Panc1 (cell line): Measurements from ENCODE around the gene ATG16L2. TPM values are rescaled to one million over a fixed set of nuclear protein-coding genes. Genes with fewer than 3 reads are reported as not detected.

ENCODE experiments used
- ATAC-seq: fragments of 200-7000 bp; cut with Tn5 transposase; 2 replicates; pipeline ENCODE4 v1.9.1; 2020; ENCODE audit warnings: mild to moderate bottlenecking, moderate library complexity
- BruUV-seq: library from RNA; stranded (reverse); fragments of 400-500 nt; replicated peaks from 2 replicates; lab custom pipeline; 2021; lab: Mats Ljungman, UMichigan
- CTCF ChIA-PET: fragments of 300-600 bp; sonication (Branson Sonifier 250); formaldehyde crosslinking; loops from one replicate; lab custom pipeline; 2022; ENCODE audit warnings: antibody characterized with exemption; lab: Charles Lee
- POLR2A ChIA-PET: fragments of 300-600 bp; sonication (Branson Sonifier 250); formaldehyde crosslinking; loops from one replicate; lab custom pipeline; 2022; ENCODE audit warnings: antibody characterized with exemption; lab: Charles Lee
- DNase-seq: peaks from one replicate; pipeline ENCODE4 v3.0.0-alpha.2; 2010; ENCODE audit warnings: low read depth, low spot score
- H3K27ac ChIP-seq: 2 replicates; pipeline ENCODE4 v1.5.1; 2011; ENCODE audit warnings: mild to moderate bottlenecking, low read length, inconsistent platforms
- H3K27me3 ChIP-seq: fragments of 200-500 bp; sonication (Bioruptor generic); 2 replicates; pipeline ENCODE4 v1.6.0; 2014; ENCODE audit warnings: low read length, inconsistent platforms; ENCODE audit not compliant: control insufficient read depth, insufficient read depth
- H3K36me3 ChIP-seq: fragments of 200-500 bp; sonication (Bioruptor generic); 2 replicates; pipeline ENCODE4 v1.5.1; 2014; ENCODE audit warnings: inconsistent platforms, mild to moderate bottlenecking, low read length, moderate library complexity; ENCODE audit not compliant: control insufficient read depth, insufficient read depth
- H3K4me1 ChIP-seq: 2 replicates; pipeline ENCODE4 v1.5.1; 2011; ENCODE audit warnings: inconsistent platforms, mild to moderate bottlenecking, low read length, moderate library complexity; ENCODE audit not compliant: control insufficient read depth, insufficient read depth
- H3K4me3 ChIP-seq, 2 experiments: 2 replicates each; pipeline ENCODE4 v1.5.1; 2011 to 2012; ENCODE audit warnings: low read depth in 2 of 2, low read length in 2 of 2, mild to moderate bottlenecking in 2 of 2, inconsistent platforms in 1 of 2, moderate library complexity in 1 of 2
- H3K9me3 ChIP-seq: fragments of 200-500 bp; sonication (Bioruptor generic); 2 replicates; pipeline ENCODE4 v1.5.1; 2014; ENCODE audit warnings: low read depth, mild to moderate bottlenecking, inconsistent platforms, low read length, moderate library complexity; ENCODE audit not compliant: control insufficient read depth, insufficient read depth
- POLR2AphosphoS5 ChIP-seq: IDR thresholded peaks from 2 replicates; pipeline ENCODE4 v1.6.1; 2012; ENCODE audit warnings: mild to moderate bottlenecking, low read depth, low read length, moderate library complexity
- SIN3A ChIP-seq: IDR thresholded peaks from 2 replicates; pipeline ENCODE4 v1.6.1; 2012; ENCODE audit warnings: low read depth, mild to moderate bottlenecking, low read length, moderate library complexity, borderline replicate concordance; ENCODE audit not compliant: insufficient read depth
- TCF7L2 ChIP-seq: IDR thresholded peaks from 2 replicates; pipeline ENCODE4 v1.6.1; 2011; ENCODE audit warnings: mild to moderate bottlenecking, low read depth, low read length, inconsistent platforms
- in situ Hi-C: cut with HindIII; loops from 2 replicates; pipeline ENCODE4 v1.10.0; 2016; ENCODE audit warnings: low sequenced_read_pairs, low pct_unique_long_range_greater_than_20kb
- intact Hi-C: fragments of 100-400 bp; cut with micrococcal nuclease; formaldehyde crosslinking; loops from one replicate; pipeline ENCODE4 v1.10.0; 2022; ENCODE audit not compliant: unreplicated experiment
- total RNA-seq: library from RNA; stranded (reverse); gene quantifications from one replicate; pipeline ENCODE4 v1.2.1, GENCODE V29; 2021; ENCODE audit not compliant: unreplicated experiment
- TF ChIP-seq, protein P1 (sequence below): fragments of 450-650 bp; IDR thresholded peaks from 2 replicates; pipeline ENCODE4 v1.5.1; 2017; ENCODE audit warnings: mild to moderate bottlenecking
- TF ChIP-seq, protein P2 (sequence below), 2 experiments: IDR thresholded peaks; 2 replicates each; pipeline ENCODE4 v1.6.1; 2011 to 2012; ENCODE audit warnings: low read depth in 2 of 2, control low read depth in 1 of 2, low read length in 1 of 2, mild to moderate bottlenecking in 1 of 2, moderate library complexity in 1 of 2; ENCODE audit not compliant: insufficient read depth in 1 of 2

The ATG16L2 gene
- total RNA-seq, 1 experiment from 2014 or later: 14.6 TPM

DNA sequence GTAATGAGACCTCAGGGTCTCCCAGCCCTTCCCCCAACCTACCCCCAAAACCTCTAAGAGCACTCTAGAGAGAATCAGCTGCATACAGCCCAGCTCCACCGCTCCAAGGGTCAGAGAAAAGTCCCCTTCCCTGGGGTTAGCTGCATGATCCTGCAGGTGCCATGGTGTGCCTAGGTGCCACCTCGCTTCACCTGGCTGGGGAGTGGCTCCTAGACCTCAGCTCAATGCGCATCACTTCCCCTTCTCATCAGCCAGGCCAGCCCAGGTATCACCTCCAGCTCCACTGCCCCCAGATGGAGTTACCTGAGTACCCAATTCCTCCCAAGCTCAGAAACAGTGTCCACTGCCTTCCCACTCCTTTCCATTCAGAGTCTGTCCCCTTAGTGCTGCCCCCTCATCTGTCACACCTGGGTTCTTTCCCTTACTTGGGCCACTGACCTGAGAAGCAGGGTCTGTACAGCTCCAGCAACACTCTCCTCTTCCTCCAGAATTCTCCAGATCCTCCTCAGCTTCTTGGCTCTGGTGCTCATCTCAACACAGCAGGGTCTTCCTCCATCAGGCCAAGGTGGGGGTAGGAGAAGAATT, 21.7 kb upstream of the ATG16L2 start:
- intact Hi-C loops: loop anchor here (5.0 kb wide), 1 partner anchor 65 kb away; no protein-coding TSS in a partner anchor
- no TSS peak for BruUV-seq
- H3K9me3 ChIP-seq: no peaks in the 10 kb centered on the region
- DNase-seq: no peak
- peaks cover 15% of the 10 kb centered on the region for H3K4me1 ChIP-seq
- H3K36me3 ChIP-seq: no peaks in the 10 kb centered on the region
- peak overlapping the region in 1 of 2 experiments; percentile 71; a peak in 2 of 4 replicates for H3K4me3 ChIP-seq
- ChIA-PET CTCF (interaction anchor here (0.6 to 2.4 kb wide), 4 partner anchors 10 to 185 kb away, joined by 3 to 25 read pairs (median 4); no protein-coding TSS in a partner anchor), POLR2A (interaction anchor here (0.6 kb wide), 3 partner anchors 85 to 381 kb away, joined by 3 to 7 read pairs (median 4); no protein-coding TSS in a partner anchor)
- ATAC-seq: no peak
- in situ Hi-C loops: no loop called here
- no peaks in the 10 kb centered on the region for H3K27me3 ChIP-seq
- TF ChIP-seq SIN3A: no peak
- TF ChIP-seq, protein P1, sequence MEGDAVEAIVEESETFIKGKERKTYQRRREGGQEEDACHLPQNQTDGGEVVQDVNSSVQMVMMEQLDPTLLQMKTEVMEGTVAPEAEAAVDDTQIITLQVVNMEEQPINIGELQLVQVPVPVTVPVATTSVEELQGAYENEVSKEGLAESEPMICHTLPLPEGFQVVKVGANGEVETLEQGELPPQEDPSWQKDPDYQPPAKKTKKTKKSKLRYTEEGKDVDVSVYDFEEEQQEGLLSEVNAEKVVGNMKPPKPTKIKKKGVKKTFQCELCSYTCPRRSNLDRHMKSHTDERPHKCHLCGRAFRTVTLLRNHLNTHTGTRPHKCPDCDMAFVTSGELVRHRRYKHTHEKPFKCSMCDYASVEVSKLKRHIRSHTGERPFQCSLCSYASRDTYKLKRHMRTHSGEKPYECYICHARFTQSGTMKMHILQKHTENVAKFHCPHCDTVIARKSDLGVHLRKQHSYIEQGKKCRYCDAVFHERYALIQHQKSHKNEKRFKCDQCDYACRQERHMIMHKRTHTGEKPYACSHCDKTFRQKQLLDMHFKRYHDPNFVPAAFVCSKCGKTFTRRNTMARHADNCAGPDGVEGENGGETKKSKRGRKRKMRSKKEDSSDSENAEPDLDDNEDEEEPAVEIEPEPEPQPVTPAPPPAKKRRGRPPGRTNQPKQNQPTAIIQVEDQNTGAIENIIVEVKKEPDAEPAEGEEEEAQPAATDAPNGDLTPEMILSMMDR: no peak
- no peak for TF ChIP-seq TCF7L2
- TF ChIP-seq, protein P2, sequence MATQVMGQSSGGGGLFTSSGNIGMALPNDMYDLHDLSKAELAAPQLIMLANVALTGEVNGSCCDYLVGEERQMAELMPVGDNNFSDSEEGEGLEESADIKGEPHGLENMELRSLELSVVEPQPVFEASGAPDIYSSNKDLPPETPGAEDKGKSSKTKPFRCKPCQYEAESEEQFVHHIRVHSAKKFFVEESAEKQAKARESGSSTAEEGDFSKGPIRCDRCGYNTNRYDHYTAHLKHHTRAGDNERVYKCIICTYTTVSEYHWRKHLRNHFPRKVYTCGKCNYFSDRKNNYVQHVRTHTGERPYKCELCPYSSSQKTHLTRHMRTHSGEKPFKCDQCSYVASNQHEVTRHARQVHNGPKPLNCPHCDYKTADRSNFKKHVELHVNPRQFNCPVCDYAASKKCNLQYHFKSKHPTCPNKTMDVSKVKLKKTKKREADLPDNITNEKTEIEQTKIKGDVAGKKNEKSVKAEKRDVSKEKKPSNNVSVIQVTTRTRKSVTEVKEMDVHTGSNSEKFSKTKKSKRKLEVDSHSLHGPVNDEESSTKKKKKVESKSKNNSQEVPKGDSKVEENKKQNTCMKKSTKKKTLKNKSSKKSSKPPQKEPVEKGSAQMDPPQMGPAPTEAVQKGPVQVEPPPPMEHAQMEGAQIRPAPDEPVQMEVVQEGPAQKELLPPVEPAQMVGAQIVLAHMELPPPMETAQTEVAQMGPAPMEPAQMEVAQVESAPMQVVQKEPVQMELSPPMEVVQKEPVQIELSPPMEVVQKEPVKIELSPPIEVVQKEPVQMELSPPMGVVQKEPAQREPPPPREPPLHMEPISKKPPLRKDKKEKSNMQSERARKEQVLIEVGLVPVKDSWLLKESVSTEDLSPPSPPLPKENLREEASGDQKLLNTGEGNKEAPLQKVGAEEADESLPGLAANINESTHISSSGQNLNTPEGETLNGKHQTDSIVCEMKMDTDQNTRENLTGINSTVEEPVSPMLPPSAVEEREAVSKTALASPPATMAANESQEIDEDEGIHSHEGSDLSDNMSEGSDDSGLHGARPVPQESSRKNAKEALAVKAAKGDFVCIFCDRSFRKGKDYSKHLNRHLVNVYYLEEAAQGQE (IDR thresholded peaks at IDR 0.05; ENCODE audit: insufficient read depth in 1 of 2, low read depth in 2 of 2, low read length in 1 of 2): no peak
- no peak for TF ChIP-seq POLR2AphosphoS5
- peak overlapping the region; percentile 99 for H3K27ac ChIP-seq

DNA sequence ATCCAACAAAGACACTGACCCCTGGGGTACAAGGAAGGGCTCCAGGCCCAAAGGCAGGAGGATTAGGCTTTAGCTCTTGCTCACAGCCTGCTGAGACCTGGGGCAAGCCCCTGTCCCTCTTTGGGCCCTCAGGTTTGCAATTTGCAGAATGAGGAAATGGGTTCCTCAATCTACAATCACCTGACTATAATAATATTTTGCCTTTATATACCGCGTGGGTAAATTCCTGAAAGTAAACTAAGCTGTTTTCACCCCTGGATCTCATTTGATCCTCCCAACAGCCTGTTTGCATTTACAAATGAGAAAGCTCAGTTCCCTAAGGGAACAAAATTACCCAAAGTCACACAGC, 21.2 kb upstream of the ATG16L2 start:
- DNase-seq (no peak), ATAC-seq (no peak)
- CTCF ChIA-PET: interaction anchor here (0.6 to 2.4 kb wide), 5 partner anchors 10 to 440 kb away, joined by 3 to 25 read pairs (median 3); no protein-coding TSS in a partner anchor
- in situ Hi-C loops (no loop called here), intact Hi-C loops (loop anchor here (5.0 kb wide), 1 partner anchor 66 kb away; no protein-coding TSS in a partner anchor)
- Histone ChIP-seq H3K4me1 (peaks cover 15% of the 10 kb centered on the region), H3K9me3 (no peaks in the 10 kb centered on the region), H3K4me3 (peak overlapping the region; percentile 71 to 79), H3K27me3 (no peaks in the 10 kb centered on the region), H3K36me3 (no peaks in the 10 kb centered on the region), H3K27ac (peak overlapping the region; percentile 99)
- TF ChIP-seq, protein P2 (IDR thresholded peaks at IDR 0.05; ENCODE audit: insufficient read depth in 1 of 2, low read depth in 2 of 2, low read length in 1 of 2): no peak
- TF ChIP-seq POLR2AphosphoS5 (no peak), TCF7L2 (no peak), SIN3A (no peak)
- TF ChIP-seq, protein P1: no peak
- BruUV-seq: TSS peak; percentile 94
- POLR2A ChIA-PET: interaction anchor here (0.6 kb wide), 2 partner anchors 58 to 309 kb away, joined by 3 to 10 read pairs; no protein-coding TSS in a partner anchor
